K562 (cell line): ENCODE results near the gene TRUB2. TPM values are rescaled to one million over a fixed set of nuclear protein-coding genes. Genes with fewer than 3 reads are reported as not detected.
A peak's percentile ranks its signal among the peaks of the same experiment; 100 is the strongest.
"Not testable (repeated sequence)": the region's sequence is repeated elsewhere in the genome, so short reads cannot be mapped to it uniquely, and the experiment has no call there.

Experiments
- MTF1 ChIP-seq: fragments of 250-450 bp; sonication (Bioruptor Pico); IDR thresholded peaks from 2 replicates; pipeline ENCODE4 v1.9.0; 2021; ENCODE audit warnings: moderate library complexity, mild to moderate bottlenecking, inconsistent platforms, borderline replicate concordance
- ZNF239 ChIP-seq: fragments of 250-450 bp; sonication (Bioruptor Pico); IDR thresholded peaks from 2 replicates; pipeline ENCODE4 v1.4.0; 2020; ENCODE audit warnings: mild to moderate bottlenecking
- ZNF561 ChIP-seq: fragments of 450-650 bp; formaldehyde crosslinking; conservative IDR thresholded peaks from 2 replicates; pipeline ENCODE4 v1.4.0; 2020; ENCODE audit warnings: mild to moderate bottlenecking, moderate library complexity
- ZNF586 ChIP-seq: fragments of 450-650 bp; formaldehyde crosslinking; conservative IDR thresholded peaks from 2 replicates; pipeline ENCODE4 v1.4.0; 2020; ENCODE audit warnings: mild to moderate bottlenecking, moderate library complexity
- ZNF79 ChIP-seq: fragments of 250-450 bp; sonication (Bioruptor Pico); IDR thresholded peaks from 2 replicates; pipeline ENCODE4 v1.4.0; 2020; ENCODE audit warnings: low read depth, mild to moderate bottlenecking, moderate library complexity
- polyA plus RNA-seq, 8 experiments: library from polyadenylated mRNA; depleted of rRNA in 4 of 8; stranded (reverse) in 5 of 8; unstranded in 3 of 8; fragments of >200 nt; fragmentation: Nextera tagmentation in 2 of 8; fragmentation: Illumina TruSeq in 1 of 8; extraction: Ambion mirVana in 2 of 8; extraction: Trizol in 1 of 8; gene quantifications; 2 replicates each; pipeline versions ENCODE4 v1.2.1 to v1.2.3, GENCODE V29; 2011 to 2014; ENCODE audit warnings: inconsistent platforms in 1 of 8, missing spikeins in 1 of 8
- total RNA-seq, 7 experiments: library from RNA; depleted of rRNA in 6 of 7; stranded (reverse); fragments of >200 nt in 6 of 7; fragmentation: Illumina TruSeq in 2 of 7; extraction: Trizol in 2 of 7; gene quantifications; 2 replicates each; pipeline versions ENCODE4 v1.2.1 to v1.2.3, GENCODE V29; 2011 to 2021; ENCODE audit warnings: low replicate concordance in 1 of 7
- TF ChIP-seq, protein P1 (sequence below): fragments of 450-650 bp; formaldehyde crosslinking; IDR thresholded peaks from 2 replicates; pipeline ENCODE4 v1.4.0; 2020; ENCODE audit warnings: mild to moderate bottlenecking, moderate library complexity
- TF ChIP-seq, protein P2 (sequence below), 2 experiments: fragments of 450-650 bp; formaldehyde crosslinking in 1 of 2; IDR thresholded peaks; 2 replicates each; pipeline versions ENCODE4 v1.4.0 to v1.6.1; 2014 to 2020; ENCODE audit warnings: mild to moderate bottlenecking in 2 of 2, borderline replicate concordance in 1 of 2, low read depth in 1 of 2
- TF ChIP-seq, protein P3 (sequence below): fragments of 250-450 bp; sonication (Bioruptor Pico); IDR thresholded peaks from 2 replicates; pipeline ENCODE4 v1.4.0; 2020
- TF ChIP-seq, protein P4 (sequence below): fragments of 250-450 bp; sonication (Bioruptor Pico); IDR thresholded peaks from 2 replicates; pipeline ENCODE4 v1.9.0; 2021; ENCODE audit warnings: mild to moderate bottlenecking, inconsistent platforms

TRUB2 gene
- total and polyA plus RNA-seq, 9 of the 15 experiments (the other 6 are each of a cell fraction or from before 2014, with no cell fraction given) = 9.3 to 110 (median 63.0) TPM

DNA sequence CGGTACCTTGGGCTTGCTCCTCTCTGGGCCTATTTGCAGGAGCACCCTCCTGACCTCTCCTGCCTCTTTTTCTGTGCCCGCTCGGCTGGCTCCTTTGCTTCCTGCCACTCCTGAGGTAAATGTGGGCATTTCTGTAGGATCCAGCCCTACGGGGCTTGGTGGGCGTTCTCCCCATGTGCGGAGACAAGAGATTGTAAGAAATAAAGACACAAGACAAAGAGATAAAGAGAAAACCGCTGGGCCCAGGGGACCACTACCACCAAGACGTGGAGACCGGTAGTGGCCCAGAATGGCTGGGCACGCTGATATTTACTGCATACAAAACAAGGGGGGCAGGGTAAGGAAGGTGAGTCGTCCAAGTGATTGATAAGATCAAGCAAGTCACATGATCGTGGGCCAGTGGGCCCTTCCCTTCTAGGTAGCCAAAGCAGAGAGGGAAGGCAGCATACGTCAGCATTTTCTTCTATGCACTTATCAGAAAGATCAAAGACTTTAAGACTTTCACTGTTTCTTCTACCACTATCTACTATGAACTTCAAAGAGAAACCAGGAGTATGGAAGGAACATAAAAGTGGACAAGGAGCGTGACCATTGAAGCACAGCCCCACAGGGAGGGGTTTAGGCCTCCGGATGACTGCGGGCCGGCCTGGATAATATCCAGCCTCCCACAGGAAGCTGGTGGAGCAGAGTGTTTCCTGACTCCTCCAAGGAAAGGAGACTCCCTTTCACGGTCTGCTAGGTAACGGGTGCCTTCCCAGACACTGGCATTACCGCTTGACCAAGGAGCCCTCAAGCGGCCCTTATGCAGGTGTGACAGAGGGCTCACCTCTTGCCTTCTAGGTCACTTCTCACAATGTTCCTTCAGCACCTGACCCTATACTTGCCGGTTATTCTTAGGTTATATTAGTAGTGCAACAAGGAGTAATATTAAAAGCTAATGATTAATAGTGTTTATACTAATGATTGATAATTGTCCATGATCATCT lies 42.9 kb downstream of the TRUB2 start (continued):
- TF ChIP-seq, protein P1, sequence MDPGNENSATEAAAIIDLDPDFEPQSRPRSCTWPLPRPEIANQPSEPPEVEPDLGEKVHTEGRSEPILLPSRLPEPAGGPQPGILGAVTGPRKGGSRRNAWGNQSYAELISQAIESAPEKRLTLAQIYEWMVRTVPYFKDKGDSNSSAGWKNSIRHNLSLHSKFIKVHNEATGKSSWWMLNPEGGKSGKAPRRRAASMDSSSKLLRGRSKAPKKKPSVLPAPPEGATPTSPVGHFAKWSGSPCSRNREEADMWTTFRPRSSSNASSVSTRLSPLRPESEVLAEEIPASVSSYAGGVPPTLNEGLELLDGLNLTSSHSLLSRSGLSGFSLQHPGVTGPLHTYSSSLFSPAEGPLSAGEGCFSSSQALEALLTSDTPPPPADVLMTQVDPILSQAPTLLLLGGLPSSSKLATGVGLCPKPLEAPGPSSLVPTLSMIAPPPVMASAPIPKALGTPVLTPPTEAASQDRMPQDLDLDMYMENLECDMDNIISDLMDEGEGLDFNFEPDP (CRISPR knock-in tag) = peak; percentile 81; the same call in 1 of the 2 replicates
- TF ChIP-seq ZNF239 (CRISPR knock-in tag) (peak; percentile 53), ZNF561 (CRISPR knock-in tag) (peak; percentile 70; the same call in 1 of the 2 replicates), ZNF586 (CRISPR knock-in tag) (0 out of 2 replicates have a peak, but pooled peaks have one; percentile 31), ZNF79 (CRISPR knock-in tag) (0 out of 2 replicates have a peak, but pooled peaks have one; percentile 66), MTF1 (CRISPR knock-in tag) (peak; percentile 85; the same call in 1 of the 2 replicates)
- TF ChIP-seq, protein P2, sequence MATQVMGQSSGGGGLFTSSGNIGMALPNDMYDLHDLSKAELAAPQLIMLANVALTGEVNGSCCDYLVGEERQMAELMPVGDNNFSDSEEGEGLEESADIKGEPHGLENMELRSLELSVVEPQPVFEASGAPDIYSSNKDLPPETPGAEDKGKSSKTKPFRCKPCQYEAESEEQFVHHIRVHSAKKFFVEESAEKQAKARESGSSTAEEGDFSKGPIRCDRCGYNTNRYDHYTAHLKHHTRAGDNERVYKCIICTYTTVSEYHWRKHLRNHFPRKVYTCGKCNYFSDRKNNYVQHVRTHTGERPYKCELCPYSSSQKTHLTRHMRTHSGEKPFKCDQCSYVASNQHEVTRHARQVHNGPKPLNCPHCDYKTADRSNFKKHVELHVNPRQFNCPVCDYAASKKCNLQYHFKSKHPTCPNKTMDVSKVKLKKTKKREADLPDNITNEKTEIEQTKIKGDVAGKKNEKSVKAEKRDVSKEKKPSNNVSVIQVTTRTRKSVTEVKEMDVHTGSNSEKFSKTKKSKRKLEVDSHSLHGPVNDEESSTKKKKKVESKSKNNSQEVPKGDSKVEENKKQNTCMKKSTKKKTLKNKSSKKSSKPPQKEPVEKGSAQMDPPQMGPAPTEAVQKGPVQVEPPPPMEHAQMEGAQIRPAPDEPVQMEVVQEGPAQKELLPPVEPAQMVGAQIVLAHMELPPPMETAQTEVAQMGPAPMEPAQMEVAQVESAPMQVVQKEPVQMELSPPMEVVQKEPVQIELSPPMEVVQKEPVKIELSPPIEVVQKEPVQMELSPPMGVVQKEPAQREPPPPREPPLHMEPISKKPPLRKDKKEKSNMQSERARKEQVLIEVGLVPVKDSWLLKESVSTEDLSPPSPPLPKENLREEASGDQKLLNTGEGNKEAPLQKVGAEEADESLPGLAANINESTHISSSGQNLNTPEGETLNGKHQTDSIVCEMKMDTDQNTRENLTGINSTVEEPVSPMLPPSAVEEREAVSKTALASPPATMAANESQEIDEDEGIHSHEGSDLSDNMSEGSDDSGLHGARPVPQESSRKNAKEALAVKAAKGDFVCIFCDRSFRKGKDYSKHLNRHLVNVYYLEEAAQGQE (IDR thresholded peaks at IDR 0.05; ENCODE audit: borderline replicate concordance) = not testable (repeated sequence)
- TF ChIP-seq, protein P2 (CRISPR knock-in tag; IDR thresholded peaks at IDR 0.05; ENCODE audit: low read depth) = peak; percentile 81; the same call in 1 of the 2 replicates
- TF ChIP-seq, protein P3, sequence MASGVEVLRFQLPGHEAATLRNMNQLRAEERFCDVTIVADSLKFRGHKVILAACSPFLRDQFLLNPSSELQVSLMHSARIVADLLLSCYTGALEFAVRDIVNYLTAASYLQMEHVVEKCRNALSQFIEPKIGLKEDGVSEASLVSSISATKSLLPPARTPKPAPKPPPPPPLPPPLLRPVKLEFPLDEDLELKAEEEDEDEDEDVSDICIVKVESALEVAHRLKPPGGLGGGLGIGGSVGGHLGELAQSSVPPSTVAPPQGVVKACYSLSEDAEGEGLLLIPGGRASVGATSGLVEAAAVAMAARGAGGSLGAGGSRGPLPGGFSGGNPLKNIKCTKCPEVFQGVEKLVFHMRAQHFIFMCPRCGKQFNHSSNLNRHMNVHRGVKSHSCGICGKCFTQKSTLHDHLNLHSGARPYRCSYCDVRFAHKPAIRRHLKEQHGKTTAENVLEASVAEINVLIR (CRISPR knock-in tag) = 0 out of 2 replicates have a peak, but pooled peaks have one; percentile 19
- TF ChIP-seq, protein P4, sequence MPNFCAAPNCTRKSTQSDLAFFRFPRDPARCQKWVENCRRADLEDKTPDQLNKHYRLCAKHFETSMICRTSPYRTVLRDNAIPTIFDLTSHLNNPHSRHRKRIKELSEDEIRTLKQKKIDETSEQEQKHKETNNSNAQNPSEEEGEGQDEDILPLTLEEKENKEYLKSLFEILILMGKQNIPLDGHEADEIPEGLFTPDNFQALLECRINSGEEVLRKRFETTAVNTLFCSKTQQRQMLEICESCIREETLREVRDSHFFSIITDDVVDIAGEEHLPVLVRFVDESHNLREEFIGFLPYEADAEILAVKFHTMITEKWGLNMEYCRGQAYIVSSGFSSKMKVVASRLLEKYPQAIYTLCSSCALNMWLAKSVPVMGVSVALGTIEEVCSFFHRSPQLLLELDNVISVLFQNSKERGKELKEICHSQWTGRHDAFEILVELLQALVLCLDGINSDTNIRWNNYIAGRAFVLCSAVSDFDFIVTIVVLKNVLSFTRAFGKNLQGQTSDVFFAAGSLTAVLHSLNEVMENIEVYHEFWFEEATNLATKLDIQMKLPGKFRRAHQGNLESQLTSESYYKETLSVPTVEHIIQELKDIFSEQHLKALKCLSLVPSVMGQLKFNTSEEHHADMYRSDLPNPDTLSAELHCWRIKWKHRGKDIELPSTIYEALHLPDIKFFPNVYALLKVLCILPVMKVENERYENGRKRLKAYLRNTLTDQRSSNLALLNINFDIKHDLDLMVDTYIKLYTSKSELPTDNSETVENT (CRISPR knock-in tag) = 0 out of 2 replicates have a peak, but pooled peaks have one; percentile 15
